ENCODE measurements around the gene ELF5.
A peak's percentile ranks its signal among the peaks of the same experiment; 100 is the strongest.

The ELF5 gene

GRCh38 chr11:34523053-34523452 is 9.5 kb upstream of the ELF5 start:
- no peak overlapping the region for H3K27ac ChIP-seq
- TF ChIP-seq CTCF (conservative IDR thresholded peaks at IDR 0.05) (no peak), ZFX (IDR thresholded peaks at IDR 0.05) (no peak)

GRCh38 chr11:34522188-34522587 is 8.6 kb upstream of the ELF5 start:
- no peak overlapping the region for H3K27ac ChIP-seq
- TF ChIP-seq ZFX (IDR thresholded peaks at IDR 0.05) (no peak), CTCF (conservative IDR thresholded peaks at IDR 0.05) (no peak)

- H3K27ac ChIP-seq, result no peak overlapping the region
- TF ChIP-seq ZFX (IDR thresholded peaks at IDR 0.05) (no peak), CTCF (conservative IDR thresholded peaks at IDR 0.05) (no peak)
Measured at GRCh38 chr11:34521265-34521664, 7.7 kb upstream of the ELF5 start.

- no peak overlapping the region for H3K27ac ChIP-seq
- TF ChIP-seq ZFX (IDR thresholded peaks at IDR 0.05) (no peak), CTCF (conservative IDR thresholded peaks at IDR 0.05) (no peak)
Measured at GRCh38 chr11:34519595-34520235, 6.1 kb upstream of the ELF5 start.

GRCh38 chr11:34516247-34517040 is 2.9 kb upstream of the ELF5 start:
- TF ChIP-seq ZFX (IDR thresholded peaks at IDR 0.05) (no peak), CTCF (conservative IDR thresholded peaks at IDR 0.05) (no peak)
- H3K27ac ChIP-seq, result no peak overlapping the region

- peak overlapping the region; percentile 70; the same call in 1 of the 2 replicates for H3K27ac ChIP-seq
- TF ChIP-seq CTCF (conservative IDR thresholded peaks at IDR 0.05) (no peak), ZFX (IDR thresholded peaks at IDR 0.05) (no peak)
Measured at GRCh38 chr11:34514597-34514996, 1.0 kb upstream of the ELF5 start.

All from C4-2B (cell line).